HG03103 (cell line): Measurements from ENCODE around the gene NETO1.
A peak's percentile ranks its signal among the peaks of the same experiment; 100 is the strongest.

ENCODE experiments used
- ATAC-seq: cut with Tn5 transposase; IDR thresholded peaks from one replicate; pipeline ENCODE4 v1.9.1; 2021; ENCODE audit warnings: low read depth; ENCODE audit not compliant: unreplicated experiment

Gene NETO1

GRCh38 chr18:72867746-72868584, at the start of gene NETO1:
Gene NETO1, minus strand, starts transcription at chr18:72867987. Its CDS starts 696 bp downstream, at chr18:72867291.
- no peak for ATAC-seq

GRCh38 chr18:72910045-72910444, 42.3 kb upstream of the NETO1 start:
- no peak for ATAC-seq

GRCh38 chr18:72908181-72908580, 40.4 kb upstream of the NETO1 start:
- no peak for ATAC-seq

DNA sequence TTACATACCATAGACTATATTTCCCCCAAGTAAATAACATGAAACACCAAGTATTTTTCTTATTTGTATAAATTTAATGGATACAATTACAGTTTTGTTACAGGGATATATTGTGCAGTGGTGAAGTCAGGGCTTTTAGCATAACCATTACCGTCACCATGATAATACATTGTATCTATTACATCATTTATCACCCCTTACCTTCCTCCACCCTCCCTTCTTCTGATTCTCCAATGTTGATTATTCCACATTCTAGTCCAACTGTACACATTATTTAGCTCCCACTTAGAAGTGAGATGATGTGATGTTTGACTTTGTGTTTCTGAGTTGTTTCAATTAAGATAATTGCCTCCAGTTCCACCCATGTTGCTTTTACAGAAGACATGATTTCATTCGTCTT, 35.2 kb upstream of the NETO1 start:
- no peak for ATAC-seq

GRCh38 chr18:72899338-72899737, 31.6 kb upstream of the NETO1 start:
- no peak for ATAC-seq

- no peak for ATAC-seq
These were observed 31.1 kb upstream of the NETO1 start for GRCh38 chr18:72898870-72899269.

- no peak for ATAC-seq
These were observed 27.8 kb upstream of the NETO1 start for GRCh38 chr18:72895548-72895947.

- ATAC-seq, result no peak
These were observed 10.8 kb upstream of the NETO1 start for GRCh38 chr18:72878561-72878960.

- ATAC-seq, result no peak
These were observed 10.4 kb upstream of the NETO1 start for GRCh38 chr18:72878143-72878542.

GRCh38 chr18:72871091-72871490, 3.3 kb upstream of the NETO1 start:
- ATAC-seq, result no peak

DNA sequence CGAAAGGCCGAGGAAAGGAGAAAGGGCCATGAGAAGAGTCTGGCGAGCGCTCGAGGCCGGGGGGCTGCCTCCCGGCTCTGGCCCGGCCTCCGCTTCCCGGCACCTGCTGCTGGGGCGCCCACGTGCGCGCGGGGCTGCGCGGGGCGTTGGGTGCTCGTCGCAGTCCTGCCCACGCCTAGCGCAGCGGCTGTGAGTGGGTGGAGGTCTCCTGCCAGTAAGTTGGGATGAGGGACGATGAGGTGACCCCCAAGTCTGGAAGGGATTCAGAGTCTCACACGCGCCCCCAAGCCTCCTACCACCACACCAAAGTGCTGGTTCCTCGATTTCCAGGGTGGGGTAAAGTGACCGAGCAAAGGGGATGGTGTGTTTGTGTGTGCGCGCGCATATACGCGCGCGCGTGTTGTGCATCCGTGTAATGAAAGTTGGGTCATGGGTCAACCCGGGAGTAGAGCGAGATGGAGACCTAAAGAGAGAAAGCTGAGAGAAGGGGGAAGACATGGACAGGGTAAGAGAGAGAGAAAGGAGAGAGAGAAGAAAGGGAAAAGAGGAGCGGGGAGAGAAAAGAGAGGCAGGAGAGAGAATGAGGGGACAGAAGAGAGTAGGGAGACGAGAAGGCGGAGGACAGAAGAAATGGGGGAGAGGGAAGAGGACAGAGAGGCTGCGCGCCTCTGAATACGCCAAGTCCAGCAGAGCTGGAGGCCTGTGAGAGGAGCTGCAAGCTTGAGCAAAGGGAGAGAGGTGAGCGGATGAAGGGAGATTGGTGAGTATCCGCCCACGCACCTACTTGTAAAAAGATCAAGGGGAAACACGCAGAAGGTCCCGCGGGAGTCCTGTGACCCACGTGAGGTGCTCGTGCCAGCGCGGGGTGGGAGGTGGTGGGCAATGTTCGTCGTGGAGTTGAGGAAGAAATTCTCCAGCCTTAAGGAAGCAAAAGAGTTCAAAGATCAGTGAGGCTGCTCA, 1.7 kb upstream of the NETO1 start:
- ATAC-seq, result peak; percentile 30

DNA sequence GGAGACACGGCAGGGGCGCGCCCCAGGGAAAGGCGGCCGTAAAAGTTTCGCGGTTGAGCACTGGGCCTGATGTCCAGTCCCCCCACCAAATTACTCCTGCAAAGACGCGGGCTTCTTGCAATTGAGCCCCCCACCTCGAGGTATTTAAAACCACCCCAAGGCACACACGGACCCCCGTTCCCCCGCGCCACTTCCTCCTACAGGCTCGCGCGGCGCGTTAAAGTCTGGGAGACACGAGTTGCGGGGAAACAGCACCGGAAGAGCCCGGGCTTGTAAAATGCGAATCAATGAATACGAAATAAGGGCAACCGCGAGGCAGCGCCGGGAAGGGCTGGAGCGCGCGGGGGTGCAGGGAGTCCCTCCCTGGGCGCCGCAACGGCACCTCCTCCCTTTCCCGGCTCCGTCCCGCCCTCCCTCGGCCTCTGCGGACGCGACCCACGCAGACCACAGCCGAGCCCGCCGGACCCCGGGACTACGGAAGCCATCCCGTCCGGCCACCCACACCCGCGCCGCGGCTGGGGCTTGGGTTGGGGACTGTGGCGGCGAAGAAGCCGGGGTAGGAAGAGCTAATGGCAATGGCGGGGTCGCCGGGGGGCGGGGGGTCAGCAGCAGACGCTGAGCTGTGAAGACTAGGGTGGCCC, 918 bp upstream of the NETO1 start:
- ATAC-seq, result no peak

- no peak for ATAC-seq
These were observed 664 bp downstream of the NETO1 start for GRCh38 chr18:72866901-72867745.

GRCh38 chr18:72866442-72866900, 1.3 kb downstream of the NETO1 start:
- no peak for ATAC-seq

GRCh38 chr18:72863754-72864153, 4.0 kb downstream of the NETO1 start:
- ATAC-seq, result no peak

DNA sequence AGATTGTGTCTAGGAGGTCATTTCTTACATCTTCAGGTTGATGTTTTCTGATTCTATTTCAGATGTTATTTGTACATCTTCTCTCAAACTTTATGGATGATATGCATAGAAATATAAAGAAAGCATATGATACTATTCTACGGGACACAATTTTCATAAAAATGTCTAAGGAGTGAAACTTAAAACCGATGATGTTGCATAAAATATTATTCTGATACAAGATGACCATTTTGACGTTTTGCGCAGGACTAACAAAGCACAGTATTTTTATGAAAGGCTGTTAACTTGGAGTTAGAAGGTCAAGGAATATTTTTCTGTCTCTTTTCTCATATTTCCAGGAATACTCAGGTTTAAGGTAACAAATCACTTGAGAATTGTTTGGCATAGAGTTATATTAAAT, 8.7 kb downstream of the NETO1 start:
- ATAC-seq, result no peak

GRCh38 chr18:72849671-72850070, 18.1 kb downstream of the NETO1 start:
- no peak for ATAC-seq

DNA sequence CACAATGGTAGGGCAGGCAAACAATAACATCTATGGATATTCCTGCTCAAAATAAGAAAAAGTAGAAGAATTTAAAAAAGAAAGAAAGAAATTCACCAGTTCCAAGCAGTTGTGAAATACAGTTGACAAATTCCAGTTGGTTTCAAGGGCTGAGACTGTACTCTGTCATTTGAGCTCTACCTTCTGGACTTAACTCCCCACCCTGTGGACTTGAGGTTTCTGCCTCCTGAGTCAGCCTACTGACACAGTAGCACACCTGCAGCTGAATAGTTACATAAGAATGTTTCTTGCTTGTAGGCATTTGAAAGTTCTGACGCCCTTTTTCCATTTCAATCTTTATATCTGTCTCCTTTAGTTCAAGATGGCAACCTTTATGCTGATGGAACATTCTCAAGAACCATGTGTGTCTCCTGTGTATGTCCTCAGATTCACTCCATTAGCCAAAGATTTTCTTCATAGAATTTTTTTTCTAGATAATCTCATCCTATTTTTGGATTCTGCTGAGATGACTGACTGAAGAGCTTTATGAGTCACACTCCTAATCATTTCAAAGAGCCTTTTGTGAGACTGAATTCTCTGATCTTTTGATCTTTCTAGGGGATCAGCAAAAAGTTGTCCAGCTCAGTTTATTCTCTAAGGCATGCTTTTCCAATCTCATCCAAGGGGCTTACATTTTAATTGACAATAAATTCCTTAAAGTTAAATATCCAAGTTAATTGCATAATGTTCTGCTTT, 19.1 kb downstream of the NETO1 start:
- no peak for ATAC-seq

DNA sequence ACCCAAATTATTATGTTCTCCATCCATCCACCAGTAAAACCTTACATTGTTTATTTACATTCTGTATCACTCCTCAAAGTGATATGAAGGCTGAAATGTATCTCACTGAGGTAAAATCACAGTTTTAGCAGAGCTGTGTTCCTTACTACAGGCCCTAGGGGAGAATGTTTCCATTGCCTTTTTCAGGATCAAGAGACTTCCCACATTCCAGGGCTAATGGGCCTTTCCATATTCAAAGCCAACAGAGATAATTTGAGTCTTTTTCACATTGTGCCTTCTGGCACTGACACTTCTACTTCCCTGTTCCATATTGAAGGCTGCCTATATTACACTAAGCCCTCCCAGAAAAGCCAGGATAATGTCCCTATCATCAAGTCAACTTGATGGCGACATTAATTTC, 20.0 kb downstream of the NETO1 start:
- ATAC-seq, result no peak
